Astrocyte of the spinal cord (primary cell): ENCODE measurements around the gene TRIP10.
"Not testable (repeated sequence)": the region's sequence is repeated elsewhere in the genome, so short reads cannot be mapped to it uniquely, and the experiment has no call there.

Source experiments
- DNase-seq: peaks from one replicate; pipeline ENCODE4 v3.0.0; 2011; ENCODE audit warnings: low read depth, low spot score
- H3K4me3 ChIP-seq: 2 replicates; pipeline ENCODE4 v1.5.1; 2011; ENCODE audit warnings: low read depth, mild to moderate bottlenecking, low read length, moderate library complexity
- in situ Hi-C: cut with HindIII; loops from 2 replicates; pipeline ENCODE4 v1.10.0; 2017; ENCODE audit warnings: low sequenced_read_pairs
- TF ChIP-seq, protein P1 (sequence below): IDR thresholded peaks from 2 replicates; pipeline ENCODE4 v1.5.1; 2012; ENCODE audit warnings: low read depth, mild to moderate bottlenecking, low read length, inconsistent platforms

The TRIP10 gene

DNA sequence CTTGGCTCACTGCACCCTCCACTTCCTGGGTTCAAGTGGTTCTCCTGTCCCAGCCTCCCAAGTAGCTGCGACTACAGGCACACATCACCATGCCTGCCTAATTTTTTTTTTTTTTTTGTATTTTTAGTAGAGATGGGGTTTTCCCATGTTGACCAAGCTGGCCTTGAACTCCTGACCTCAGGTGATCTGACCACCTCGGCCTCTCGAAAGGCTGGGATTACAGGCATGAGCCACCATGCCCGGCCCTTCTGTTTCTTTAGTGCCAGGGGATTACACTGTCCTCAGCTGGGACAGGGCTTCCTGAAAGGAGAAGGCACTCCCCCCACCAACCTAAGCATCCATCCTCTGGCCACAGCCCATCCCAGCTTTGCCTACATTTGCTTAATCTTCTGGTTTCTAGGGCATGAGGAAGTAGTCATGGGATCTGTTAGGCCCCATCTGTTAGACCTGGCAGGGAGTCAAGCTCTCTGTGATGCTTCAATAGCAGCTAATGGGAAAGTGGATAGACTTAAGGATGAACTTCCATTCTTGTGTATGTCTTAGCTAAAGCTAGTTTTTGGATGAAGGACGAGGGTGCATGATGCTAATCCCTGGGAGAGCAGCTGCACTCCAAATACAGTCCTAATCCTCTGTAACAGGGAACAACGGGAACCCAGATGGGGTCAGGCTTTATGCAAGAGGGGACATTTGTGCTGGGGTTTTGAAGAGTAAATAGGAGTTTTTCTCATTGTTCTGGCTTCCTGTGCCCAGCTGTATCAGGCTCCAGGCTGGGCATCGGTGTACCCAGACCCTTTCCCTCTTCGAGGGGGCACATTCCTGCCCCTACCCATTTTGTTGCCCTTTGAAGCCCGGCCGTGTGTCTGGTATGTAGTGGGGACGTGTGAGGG, 35.6 kb downstream of the TRIP10 start:
- TF ChIP-seq, protein P1, sequence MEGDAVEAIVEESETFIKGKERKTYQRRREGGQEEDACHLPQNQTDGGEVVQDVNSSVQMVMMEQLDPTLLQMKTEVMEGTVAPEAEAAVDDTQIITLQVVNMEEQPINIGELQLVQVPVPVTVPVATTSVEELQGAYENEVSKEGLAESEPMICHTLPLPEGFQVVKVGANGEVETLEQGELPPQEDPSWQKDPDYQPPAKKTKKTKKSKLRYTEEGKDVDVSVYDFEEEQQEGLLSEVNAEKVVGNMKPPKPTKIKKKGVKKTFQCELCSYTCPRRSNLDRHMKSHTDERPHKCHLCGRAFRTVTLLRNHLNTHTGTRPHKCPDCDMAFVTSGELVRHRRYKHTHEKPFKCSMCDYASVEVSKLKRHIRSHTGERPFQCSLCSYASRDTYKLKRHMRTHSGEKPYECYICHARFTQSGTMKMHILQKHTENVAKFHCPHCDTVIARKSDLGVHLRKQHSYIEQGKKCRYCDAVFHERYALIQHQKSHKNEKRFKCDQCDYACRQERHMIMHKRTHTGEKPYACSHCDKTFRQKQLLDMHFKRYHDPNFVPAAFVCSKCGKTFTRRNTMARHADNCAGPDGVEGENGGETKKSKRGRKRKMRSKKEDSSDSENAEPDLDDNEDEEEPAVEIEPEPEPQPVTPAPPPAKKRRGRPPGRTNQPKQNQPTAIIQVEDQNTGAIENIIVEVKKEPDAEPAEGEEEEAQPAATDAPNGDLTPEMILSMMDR = no peak
- in situ Hi-C loops = no loop called here
- no peak overlapping the region for H3K4me3 ChIP-seq
- DNase-seq = no peak

DNA sequence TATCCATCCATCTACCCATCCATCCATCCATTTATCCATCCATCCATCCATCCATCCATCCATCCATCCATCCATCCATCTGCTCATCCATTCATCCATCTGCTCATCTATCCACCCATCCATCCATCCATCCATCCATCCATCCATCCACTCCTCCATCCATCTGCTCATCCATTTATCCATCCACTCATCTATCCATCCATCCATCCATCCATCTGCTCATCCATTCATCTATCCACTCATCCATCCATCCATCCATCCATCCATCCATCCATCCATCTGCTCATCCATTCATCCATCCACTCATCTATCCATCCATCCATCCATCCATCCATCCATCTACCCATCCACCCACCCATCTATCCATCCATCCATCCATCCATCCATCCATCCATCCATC, 36.6 kb downstream of the TRIP10 start:
- H3K4me3 ChIP-seq, in situ Hi-C loops, DNase-seq: not testable (repeated sequence)

DNA sequence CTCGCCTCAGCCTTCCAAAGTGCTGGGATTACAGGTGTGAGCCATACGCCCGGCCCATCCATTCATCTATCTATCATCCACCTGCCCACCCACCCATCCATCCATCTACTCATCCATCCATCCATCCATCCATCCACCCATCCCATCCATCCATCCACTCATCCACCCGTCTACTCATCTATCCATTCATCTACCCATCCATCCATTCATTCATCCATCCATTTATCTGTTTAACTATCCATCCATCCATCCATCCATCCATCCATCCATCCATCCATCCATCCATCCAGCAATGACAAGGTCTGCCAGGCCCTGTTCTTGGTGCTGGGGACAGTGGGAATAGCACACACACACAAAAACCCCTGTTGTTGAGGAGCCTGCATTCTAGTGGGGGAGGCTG, 37.5 kb downstream of the TRIP10 start:
- in situ Hi-C loops = no loop called here
- no peak for DNase-seq
- no peak overlapping the region for H3K4me3 ChIP-seq
- TF ChIP-seq, protein P1 = no peak

DNA sequence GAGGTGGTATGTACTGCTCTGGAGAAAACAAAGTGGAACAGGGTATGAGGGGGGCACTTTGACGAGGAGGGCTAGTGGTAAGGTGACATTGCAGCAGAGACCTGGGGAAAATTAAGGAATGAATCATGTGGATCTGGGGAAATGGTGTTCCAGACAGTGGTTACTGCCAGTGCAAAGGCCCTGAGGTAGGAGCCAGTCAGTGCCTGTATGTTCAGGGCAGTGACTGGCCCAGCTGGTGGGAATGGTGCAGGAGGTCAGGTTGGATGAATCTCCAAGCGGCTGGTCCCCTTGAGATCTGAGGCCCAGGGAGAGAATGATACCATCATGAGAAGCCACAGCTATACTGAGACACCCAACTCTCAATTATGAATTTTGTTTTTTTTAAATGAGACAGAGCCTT, 38.0 kb downstream of the TRIP10 start:
- TF ChIP-seq, protein P1 = no peak
- DNase-seq = no peak
- in situ Hi-C loops = no loop called here
- no peak overlapping the region for H3K4me3 ChIP-seq

DNA sequence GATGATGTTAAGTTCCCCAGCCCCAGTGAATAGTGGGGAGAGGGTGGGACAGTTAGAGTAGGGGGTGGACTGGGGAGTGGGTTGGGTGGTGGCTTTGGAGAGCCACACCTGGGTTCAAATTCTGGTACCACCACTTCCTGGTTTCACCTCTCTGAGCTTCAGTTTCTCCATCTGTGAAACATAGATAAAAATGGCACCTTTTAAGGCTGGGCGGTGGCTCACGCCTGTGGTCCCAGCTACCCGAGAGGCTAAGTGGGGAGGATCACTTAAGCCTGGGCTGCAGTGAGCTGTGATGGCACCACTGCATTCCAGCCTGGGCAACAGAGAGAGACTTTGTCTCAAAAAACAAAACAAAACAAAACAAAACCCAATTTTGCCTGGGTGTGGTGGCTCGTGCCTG, 38.9 kb downstream of the TRIP10 start:
- TF ChIP-seq, protein P1 = no peak
- H3K4me3 ChIP-seq = no peak overlapping the region
- in situ Hi-C loops = no loop called here
- no peak for DNase-seq

DNA sequence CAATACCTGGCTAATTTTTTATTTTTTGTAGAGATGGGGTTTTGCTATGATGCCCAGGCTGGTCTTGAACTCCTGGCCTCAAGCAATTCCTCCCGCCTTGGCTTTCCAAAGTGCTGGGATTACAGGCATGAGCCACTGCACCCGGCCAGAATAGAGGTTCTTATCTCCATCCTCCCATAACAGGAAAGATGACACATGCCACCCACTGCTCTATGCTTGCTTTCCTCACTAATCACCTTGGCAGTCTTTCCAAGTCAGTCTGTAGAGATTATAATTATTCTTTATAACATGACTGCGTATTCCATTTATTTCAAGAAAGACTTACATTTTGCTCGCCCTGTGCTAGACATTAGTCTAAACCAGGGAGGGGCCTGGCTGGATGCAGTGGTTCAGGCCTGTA, 39.7 kb downstream of the TRIP10 start:
- in situ Hi-C loops = no loop called here
- H3K4me3 ChIP-seq = no peak overlapping the region
- no peak for DNase-seq
- TF ChIP-seq, protein P1 = no peak

DNA sequence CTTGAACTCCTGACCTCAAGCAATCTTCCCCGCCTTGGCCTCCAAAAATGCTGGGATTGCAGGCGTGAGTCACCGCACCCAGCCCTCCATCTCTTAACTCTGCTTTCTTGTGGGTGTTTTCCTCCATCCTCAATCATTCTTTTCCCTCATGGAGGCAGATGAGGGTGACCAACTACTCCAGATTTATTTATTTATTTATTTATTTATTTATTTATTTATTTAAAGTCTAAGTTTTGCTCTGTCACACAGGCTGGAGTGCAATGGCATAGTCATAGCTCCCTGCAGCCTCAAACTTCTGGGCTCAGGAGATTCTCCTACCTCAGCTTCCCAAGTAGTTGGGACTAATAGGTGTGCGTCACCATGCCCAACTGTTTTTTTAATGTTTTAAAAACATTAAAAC, 47.9 kb downstream of the TRIP10 start:
- DNase-seq = no peak
- TF ChIP-seq, protein P1 = no peak
- in situ Hi-C loops = no loop called here
- no peak overlapping the region for H3K4me3 ChIP-seq
